Measurements from ENCODE around the gene OR2T8. TPM values are rescaled to one million over a fixed set of nuclear protein-coding genes. Genes with fewer than 3 reads are reported as not detected.

Gene OR2T8
- total RNA-seq, 2 donors from 2014 or later, result not detected

GRCh38 chr1:247953408-247953807 is 33.4 kb downstream of the OR2T8 start:
- H3K4me3 ChIP-seq, result no peak overlapping the region
- H3K27ac ChIP-seq, result no peak overlapping the region
- no peak overlapping the region for H3K9ac ChIP-seq (ENCODE audit: low read depth in 2 of 2, low read length in 2 of 2)
- DNase-seq, result no peak
- no peaks in the 10 kb centered on the region for H3K27me3 ChIP-seq
- no peak for TF ChIP-seq CTCF (IDR thresholded peaks at IDR 0.05)
- H3K36me3 ChIP-seq, result no peaks in the 10 kb centered on the region
- H3K9me3 ChIP-seq, result no peaks in the 10 kb centered on the region
- H3K4me1 ChIP-seq, result no peaks in the 10 kb centered on the region
- intact Hi-C loops (cut with DNase I), result no loop called here

DNA sequence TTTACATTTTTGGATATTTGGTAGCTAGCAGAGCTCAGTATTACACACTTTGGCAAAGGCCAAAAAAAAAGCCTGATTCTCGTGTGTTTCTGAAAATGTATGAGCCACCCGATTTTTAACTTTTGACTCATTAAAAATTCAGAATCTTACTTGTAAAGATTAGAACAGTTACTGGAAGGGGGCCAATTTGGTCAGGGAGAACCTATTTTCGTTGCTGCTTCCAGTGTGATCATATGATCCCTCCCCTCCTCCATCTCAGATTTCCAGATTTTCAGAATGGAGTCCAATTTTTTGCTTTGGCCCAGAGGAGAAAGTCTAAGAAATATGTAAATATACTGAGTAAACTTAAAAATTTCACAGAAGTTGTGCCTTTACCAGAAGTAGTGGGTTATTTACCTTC is 41.7 kb downstream of the OR2T8 start:
- DNase-seq, result no peak
- Histone ChIP-seq H3K9ac (ENCODE audit: low read depth in 2 of 2, low read length in 2 of 2) (no peak overlapping the region), H3K4me3 (no peak overlapping the region), H3K4me1 (no peaks in the 10 kb centered on the region), H3K27me3 (no peaks in the 10 kb centered on the region), H3K27ac (no peak overlapping the region), H3K9me3 (no peaks in the 10 kb centered on the region), H3K36me3 (no peaks in the 10 kb centered on the region)
- intact Hi-C loops (cut with DNase I), result no loop called here
- no peak for TF ChIP-seq CTCF (IDR thresholded peaks at IDR 0.05)

DNA sequence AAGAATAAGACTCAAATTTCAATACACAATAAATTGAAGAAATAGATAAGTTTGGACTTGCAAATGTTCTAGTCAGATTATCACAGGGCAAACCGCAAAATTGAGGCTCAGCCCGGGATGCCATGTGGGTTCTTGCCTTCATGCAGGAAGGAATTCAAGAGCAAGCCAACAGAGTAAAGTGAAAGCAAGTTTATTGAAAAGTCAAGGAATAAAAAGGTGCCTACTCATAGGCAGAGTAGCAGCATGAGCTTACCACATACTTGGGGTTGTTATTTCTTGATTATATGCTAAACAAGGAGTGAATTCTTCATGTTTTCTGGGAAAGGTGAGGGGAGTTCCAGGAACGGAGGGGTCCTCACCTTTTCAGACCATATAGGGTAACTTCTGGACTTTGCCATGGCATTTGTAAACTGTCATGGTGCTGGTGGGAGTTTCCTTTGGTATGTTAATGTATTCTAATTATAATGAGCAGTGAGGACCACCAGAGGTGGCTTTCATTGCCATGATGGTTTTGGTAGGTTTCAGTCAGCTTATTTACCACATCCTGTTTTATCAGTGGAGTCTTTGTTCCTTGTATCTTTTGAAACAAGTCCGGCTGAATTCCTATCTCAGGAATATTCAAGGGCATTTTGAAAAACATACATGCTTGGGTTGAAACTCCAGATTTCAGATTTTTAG is 43.0 kb downstream of the OR2T8 start:
- no peak for TF ChIP-seq CTCF (IDR thresholded peaks at IDR 0.05)
- no peak overlapping the region for H3K9ac ChIP-seq (ENCODE audit: low read depth in 2 of 2, low read length in 2 of 2)

GRCh38 chr1:247964933-247965332 is 44.9 kb downstream of the OR2T8 start, which contains the start of gene OR2AK2:
Gene OR2AK2 (plus strand): TSS chr1:247965233. CDS start chr1:247965377, 144 bp downstream.
- Histone ChIP-seq H3K9me3 (no peaks in the 10 kb centered on the region), H3K4me3 (no peak within 1 kb of the TSS), H3K27me3 (no peaks in the 10 kb centered on the region)

More for the DNA sequence above, 43.0 kb downstream of the OR2T8 start:
- DNase-seq, result no peak
- Histone ChIP-seq H3K9me3 (no peaks in the 10 kb centered on the region), H3K36me3 (no peaks in the 10 kb centered on the region), H3K4me1 (no peaks in the 10 kb centered on the region), H3K27ac (no peak overlapping the region), H3K27me3 (no peaks in the 10 kb centered on the region), H3K4me3 (no peak overlapping the region)
- intact Hi-C loops (cut with DNase I), result no loop called here

GRCh38 chr1:247966532-247967204 is 46.6 kb downstream of the OR2T8 start:
- H3K9me3 ChIP-seq, result no peaks in the 10 kb centered on the region
- no peaks in the 10 kb centered on the region for H3K36me3 ChIP-seq
- TF ChIP-seq CTCF (IDR thresholded peaks at IDR 0.05), result no peak
- H3K27me3 ChIP-seq, result no peaks in the 10 kb centered on the region
- H3K9ac ChIP-seq (ENCODE audit: low read depth in 2 of 2, low read length in 2 of 2), result no peak overlapping the region
- DNase-seq, result no peak
- H3K4me1 ChIP-seq, result no peaks in the 10 kb centered on the region
- intact Hi-C loops (cut with DNase I), result no loop called here
- no peak overlapping the region for H3K27ac ChIP-seq
- no peak overlapping the region for H3K4me3 ChIP-seq

More at GRCh38 chr1:247964933-247965332, 44.9 kb downstream of the OR2T8 start, which contains the start of gene OR2AK2:
- no peak for TF ChIP-seq CTCF (IDR thresholded peaks at IDR 0.05)
- Histone ChIP-seq H3K36me3 (no peaks in the 10 kb centered on the region), H3K9ac (ENCODE audit: low read depth in 2 of 2, low read length in 2 of 2) (no peak within 1 kb of the TSS), H3K4me1 (no peaks in the 10 kb centered on the region), H3K27ac (no peak within 1 kb of the TSS)
- DNase-seq, result no peak
- intact Hi-C loops (cut with DNase I), result no loop called here

Other genes with a start within 250 kb of the OR2T8 start
- gene OR13G1, start 240.5 kb upstream of the OR2T8 start, total RNA-seq, result not detected
- gene OR6F1, start 203.6 kb upstream of the OR2T8 start, total RNA-seq, result not detected
- gene OR14K1, start 181.6 kb upstream of the OR2T8 start, total RNA-seq, result not detected
- not detected for gene OR14A2, start 172.1 kb upstream of the OR2T8 start, total RNA-seq
- not detected for gene OR1C1, start 159.7 kb upstream of the OR2T8 start, total RNA-seq
- not detected for gene OR14A16, start 96.1 kb upstream of the OR2T8 start, total RNA-seq
- not detected for gene OR11L1, start 78.4 kb upstream of the OR2T8 start, total RNA-seq
- gene TRIM58, start 63.1 kb upstream of the OR2T8 start, total RNA-seq, result 1 to 10 TPM; 2.4 to 3.6 TPM
- under 1 TPM; 0.82 to 0.96 TPM for gene OR2W3, start 24.7 kb upstream of the OR2T8 start, total RNA-seq
- gene OR2AJ1, start 4.6 kb downstream of the OR2T8 start, total RNA-seq, result not detected
- not detected for gene OR2L8, start 28.6 kb downstream of the OR2T8 start, total RNA-seq
- not detected for gene OR2AK2, start 45.0 kb downstream of the OR2T8 start, total RNA-seq
- not detected for gene OR2L5, start 93.4 kb downstream of the OR2T8 start, total RNA-seq
- under 1 TPM in 1 of 2 donors, not detected in 1; 0.10 TPM for gene OR2L2, start 109.8 kb downstream of the OR2T8 start, total RNA-seq
- gene OR2L3, start 126.6 kb downstream of the OR2T8 start, total RNA-seq, result not detected
- not detected for gene OR2L13, start 174.9 kb downstream of the OR2T8 start, total RNA-seq
- gene OR2M5, start 224.9 kb downstream of the OR2T8 start, total RNA-seq, result not detected